ENCODE results near the gene NHSL1.
A peak's percentile ranks its signal among the peaks of the same experiment; 100 is the strongest.

The NHSL1 gene

GRCh38 chr6:138499303-138500018, at the start of gene NHSL1:
NHSL1 (minus strand) TSS chr6:138499494; CDS start chr6:138499290, 204 bp downstream.
- DNase-seq, result peak; percentile 37

GRCh38 chr6:138546733-138547185, 47.5 kb upstream of the NHSL1 start:
- no peak for DNase-seq

- no peak for DNase-seq
Observed at GRCh38 chr6:138545621-138545980, 46.3 kb upstream of the NHSL1 start.

GRCh38 chr6:138544501-138544900, 45.2 kb upstream of the NHSL1 start:
- DNase-seq, result no peak

GRCh38 chr6:138543657-138544056, 44.4 kb upstream of the NHSL1 start:
- no peak for DNase-seq

- no peak for DNase-seq
Observed at GRCh38 chr6:138541823-138542481, 42.7 kb upstream of the NHSL1 start.

- DNase-seq, result no peak
Observed at GRCh38 chr6:138540468-138540867, 41.2 kb upstream of the NHSL1 start.

- DNase-seq, result peak; percentile 14
Observed at GRCh38 chr6:138539876-138540275, 40.6 kb upstream of the NHSL1 start.

- DNase-seq, result no peak
Observed at GRCh38 chr6:138538390-138539031, 39.2 kb upstream of the NHSL1 start.

GRCh38 chr6:138537106-138537505, 37.8 kb upstream of the NHSL1 start:
- no peak for DNase-seq

GRCh38 chr6:138535728-138536455, 36.6 kb upstream of the NHSL1 start:
- DNase-seq, result no peak

- no peak for DNase-seq
Observed at GRCh38 chr6:138533667-138534066, 34.4 kb upstream of the NHSL1 start.

- no peak for DNase-seq
Observed at GRCh38 chr6:138531387-138531786, 32.1 kb upstream of the NHSL1 start.

GRCh38 chr6:138529478-138529877, 30.2 kb upstream of the NHSL1 start:
- no peak for DNase-seq

- no peak for DNase-seq
Observed at GRCh38 chr6:138528956-138529355, 29.7 kb upstream of the NHSL1 start.

- no peak for DNase-seq
Observed at GRCh38 chr6:138528137-138528536, 28.8 kb upstream of the NHSL1 start.

- DNase-seq, result no peak
Observed at GRCh38 chr6:138527411-138528088, 28.3 kb upstream of the NHSL1 start.

- DNase-seq, result no peak
Observed at GRCh38 chr6:138526822-138527235, 27.5 kb upstream of the NHSL1 start.

- DNase-seq, result no peak
Observed at GRCh38 chr6:138525355-138525754, 26.1 kb upstream of the NHSL1 start.

- no peak for DNase-seq
Observed at GRCh38 chr6:138524526-138524925, 25.2 kb upstream of the NHSL1 start.

- DNase-seq, result peak; percentile 67
Observed at GRCh38 chr6:138523347-138524210, 24.3 kb upstream of the NHSL1 start.

- DNase-seq, result peak; percentile 44
Observed at GRCh38 chr6:138522611-138523010, 23.3 kb upstream of the NHSL1 start.

All from inflammatory macrophage treated with lipopolysaccharide for 4 hours (primary cell).